Frontal cortex (tissue), 4 donors: ENCODE measurements around the gene CALN1. TPM values are rescaled to one million over a fixed set of nuclear protein-coding genes. Genes with fewer than 3 reads are reported as not detected.
"Not testable (repeated sequence)": the region's sequence is repeated elsewhere in the genome, so short reads cannot be mapped to it uniquely, and the experiment has no call there.

Source experiments
- DNase-seq, 2 donors: peaks; one replicate each; pipeline ENCODE4 v3.0.0; 2012; ENCODE audit warnings: low spot score in 2 of 2
- FAIRE-seq: peaks from 2 replicates; lab custom pipeline; 2012; peaks lifted over from hg19 to GRCh38; lab: Jason Lieb, UNC
- small RNA-seq: library from RNA; depleted of rRNA; stranded (forward); fragments of <200 nt; gene quantifications from one replicate; pipeline ENCODE3, GENCODE V24; 2014
- total RNA-seq: library from RNA; depleted of rRNA; stranded (reverse); fragments of >200 nt; gene quantifications from one replicate; pipeline ENCODE4 v1.2.3, GENCODE V29; 2014
- donor health status: control.
- donor health status: control.
- donor health status: control.

Gene CALN1
- total RNA-seq, 1 donor from 2014 or later: 40.4 TPM

- DNase-seq: no peak
- FAIRE-seq: no peak
These were observed 672.5 kb downstream of the CALN1 start for GRCh38 chr7:71739520-71740173.

GRCh38 chr7:71737931-71738540 is 674.1 kb downstream of the CALN1 start:
- not testable (repeated sequence) for FAIRE-seq, DNase-seq

- FAIRE-seq (no peak), DNase-seq (peak; percentile 49 to 54)
These were observed 676.1 kb downstream of the CALN1 start for GRCh38 chr7:71735961-71736556.

- DNase-seq (peak; percentile 54 to 75), FAIRE-seq (no peak)
These were observed 678.8 kb downstream of the CALN1 start for GRCh38 chr7:71733107-71733870.

- DNase-seq (no peak), FAIRE-seq (no peak)
These were observed 680.4 kb downstream of the CALN1 start for GRCh38 chr7:71731740-71732139.

Small RNA genes lying within 50 kb of the gene (small RNA-seq; reads per million reads assigned to genes)
- gene AC005011.1 (not detected), gene RNA5SP232 (not detected)
